Measurements from ENCODE around the gene ATF7. TPM values are rescaled to one million over a fixed set of nuclear protein-coding genes. Genes with fewer than 3 reads are reported as not detected.
"Not testable (repeated sequence)": the region's sequence is repeated elsewhere in the genome, so short reads cannot be mapped to it uniquely, and the experiment has no call there.

ATF7 gene
- polyA plus RNA-seq, 3 donors = 38.8 to 47.9 (median 39.0) TPM

- DNase-seq (ENCODE audit: low read depth in 3 of 3, low spot score in 2 of 3) = no peak
These were observed 25.5 kb downstream of the ATF7 start for GRCh38 chr12:53600490-53601295.

GRCh38 chr12:53599579-53599978, 26.6 kb downstream of the ATF7 start:
- no peak for DNase-seq (ENCODE audit: low read depth in 3 of 3, low spot score in 2 of 3)

GRCh38 chr12:53598971-53599370, 27.2 kb downstream of the ATF7 start:
- not testable (repeated sequence) for DNase-seq (ENCODE audit: low read depth in 3 of 3, low spot score in 2 of 3)

- DNase-seq (ENCODE audit: low read depth in 3 of 3, low spot score in 2 of 3) = peak; percentile 56 to 70 (median 67)
These were observed 29.2 kb downstream of the ATF7 start for GRCh38 chr12:53596920-53597363.

GRCh38 chr12:53594897-53595615, 31.1 kb downstream of the ATF7 start:
- no peak for DNase-seq (ENCODE audit: low read depth in 3 of 3, low spot score in 2 of 3)

GRCh38 chr12:53593707-53594106, 32.5 kb downstream of the ATF7 start:
- DNase-seq (ENCODE audit: low read depth in 3 of 3, low spot score in 2 of 3) = no peak

- no peak for DNase-seq (ENCODE audit: low read depth in 3 of 3, low spot score in 2 of 3)
These were observed 33.2 kb downstream of the ATF7 start for GRCh38 chr12:53593031-53593430.

- no peak for DNase-seq (ENCODE audit: low read depth in 3 of 3, low spot score in 2 of 3)
These were observed 33.8 kb downstream of the ATF7 start for GRCh38 chr12:53592426-53592825.

GRCh38 chr12:53591301-53592206, 34.6 kb downstream of the ATF7 start:
- no peak for DNase-seq (ENCODE audit: low read depth in 3 of 3, low spot score in 2 of 3)

GRCh38 chr12:53590652-53591051, 35.5 kb downstream of the ATF7 start:
- DNase-seq (ENCODE audit: low read depth in 3 of 3, low spot score in 2 of 3) = no peak

- DNase-seq (ENCODE audit: low read depth in 3 of 3, low spot score in 2 of 3) = no peak
These were observed 36.3 kb downstream of the ATF7 start for GRCh38 chr12:53589915-53590314.

GRCh38 chr12:53589423-53589822, 36.8 kb downstream of the ATF7 start:
- DNase-seq (ENCODE audit: low read depth in 3 of 3, low spot score in 2 of 3) = no peak

- no peak for DNase-seq (ENCODE audit: low read depth in 3 of 3, low spot score in 2 of 3)
These were observed 38.1 kb downstream of the ATF7 start for GRCh38 chr12:53588123-53588522.

GRCh38 chr12:53586745-53587144, 39.4 kb downstream of the ATF7 start:
- DNase-seq (ENCODE audit: low read depth in 3 of 3, low spot score in 2 of 3) = no peak

- no peak for DNase-seq (ENCODE audit: low read depth in 3 of 3, low spot score in 2 of 3)
These were observed 40.6 kb downstream of the ATF7 start for GRCh38 chr12:53585448-53586125.

- DNase-seq (ENCODE audit: low read depth in 3 of 3, low spot score in 2 of 3) = no peak
These were observed 46.6 kb downstream of the ATF7 start for GRCh38 chr12:53579545-53579955.

- no peak for DNase-seq (ENCODE audit: low read depth in 3 of 3, low spot score in 2 of 3)
These were observed 47.4 kb downstream of the ATF7 start for GRCh38 chr12:53578783-53579182.

GRCh38 chr12:53577941-53578352, 48.2 kb downstream of the ATF7 start:
- DNase-seq (ENCODE audit: low read depth in 3 of 3, low spot score in 2 of 3) = no peak

GRCh38 chr12:53575502-53576249, 50.5 kb downstream of the ATF7 start:
- DNase-seq (ENCODE audit: low read depth in 3 of 3, low spot score in 2 of 3) = no peak
